ENCODE data around the gene BRD9.
"Not testable (repeated sequence)": the region's sequence is repeated elsewhere in the genome, so short reads cannot be mapped to it uniquely, and the experiment has no call there.

DNA sequence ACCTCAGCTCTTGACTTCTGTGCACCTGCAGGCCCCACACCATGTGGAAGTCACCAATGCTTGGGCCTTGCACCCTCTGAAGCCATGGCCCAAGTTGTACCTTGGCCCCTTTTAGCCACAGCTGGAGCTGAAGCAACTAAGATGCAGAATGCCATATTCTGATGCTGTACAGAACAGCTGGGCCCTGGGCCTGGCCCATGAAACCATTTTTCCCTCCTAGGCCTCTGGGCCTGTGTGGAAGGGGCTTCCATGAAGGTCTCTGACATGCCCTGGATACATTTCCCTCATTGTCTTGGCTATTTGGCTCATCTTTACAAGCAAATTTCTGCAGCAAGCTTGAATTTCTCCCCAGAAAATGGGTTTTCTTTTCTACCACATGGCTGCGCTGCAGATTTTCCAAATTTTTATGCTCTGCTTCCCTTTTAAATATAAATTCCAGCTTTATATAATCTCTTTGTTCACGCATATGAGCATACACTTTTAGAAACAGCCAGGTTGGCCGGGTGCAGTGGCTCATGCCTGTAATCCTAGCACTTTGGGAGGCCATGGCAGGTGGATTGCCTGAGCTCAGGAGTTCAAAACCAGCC is 41.9 kb upstream of the BRD9 start:
- not testable (repeated sequence) for TF ChIP-seq CTCF (IDR thresholded peaks at IDR 0.05; ENCODE audit: low read length); EZH2 (IDR thresholded peaks at IDR 0.05; ENCODE audit: borderline replicate concordance, low read length)
